Mesothelial cell of epicardium (in vitro differentiated cells): Measurements from ENCODE around the gene SLIT3. TPM values are rescaled to one million over a fixed set of nuclear protein-coding genes. Genes with fewer than 3 reads are reported as not detected.
"Not testable (repeated sequence)": the region's sequence is repeated elsewhere in the genome, so short reads cannot be mapped to it uniquely, and the experiment has no call there.

ENCODE experiments used
- DNase-seq, 2 experiments: peaks; one replicate each; pipeline ENCODE4 v3.0.0; 2021; ENCODE audit warnings: low spot score in 2 of 2; ENCODE audit not compliant: unreplicated experiment in 2 of 2
- H3K27ac Mint-ChIP-seq: 2 replicates; pipeline ENCODE4 v1.8.0; 2021; ENCODE audit warnings: mixed read lengths
- H3K27me3 Mint-ChIP-seq: 2 replicates; pipeline ENCODE4 v1.8.0; 2021; ENCODE audit warnings: low read depth, mixed read lengths
- H3K36me3 Mint-ChIP-seq: 2 replicates; pipeline ENCODE4 v1.8.0; 2021; ENCODE audit warnings: mixed read lengths
- H3K4me1 Mint-ChIP-seq: 2 replicates; pipeline ENCODE4 v1.8.0; 2021; ENCODE audit warnings: mixed read lengths
- H3K4me3 Mint-ChIP-seq: 2 replicates; pipeline ENCODE4 v1.8.0; 2021; ENCODE audit warnings: mild to moderate bottlenecking, moderate library complexity, mixed read lengths
- H3K9me3 Mint-ChIP-seq: 2 replicates; pipeline ENCODE4 v1.8.0; 2021; ENCODE audit warnings: mixed read lengths
- total RNA-seq: library from RNA; stranded (reverse); gene quantifications from 3 replicates; pipeline ENCODE4 v1.2.1, GENCODE V29; 2021
- TF ChIP-seq, protein P1 (sequence below): fragments of 200-600 bp; sonication (generic); IDR thresholded peaks from one replicate; pipeline ENCODE4 v1.5.0; 2021; ENCODE audit warnings: antibody characterized with exemption; ENCODE audit not compliant: unreplicated experiment

Gene SLIT3
- total RNA-seq, 1 donor from 2014 or later: 65.1 TPM

DNA sequence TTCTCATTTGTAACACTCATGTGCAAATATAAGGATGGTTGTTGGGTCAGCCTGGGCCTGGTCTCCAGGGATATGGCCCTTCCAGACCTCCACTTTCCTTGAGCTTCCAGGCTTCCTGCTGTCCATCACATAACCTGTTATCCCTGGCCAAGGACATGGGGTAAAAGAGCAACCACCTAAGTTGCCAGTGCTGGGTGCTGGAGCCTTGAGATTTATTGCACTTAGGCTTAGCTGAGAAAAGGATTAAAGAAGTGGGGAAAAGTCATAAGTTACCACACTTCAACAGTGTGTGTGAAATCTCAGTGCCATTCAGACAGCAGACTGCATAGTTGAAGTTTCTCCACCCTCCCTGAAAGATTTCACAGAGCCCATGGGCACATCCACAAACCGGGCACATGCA, 663.1 kb downstream of the SLIT3 start:
- Mint-ChIP-seq H3K9me3 (peaks cover 13% of the 10 kb centered on the region), H3K27ac (no peak overlapping the region), H3K4me1 (no peaks in the 10 kb centered on the region), H3K27me3 (peaks cover 18% of the 10 kb centered on the region), H3K36me3 (peaks cover 1% of the 10 kb centered on the region), H3K4me3 (no peak overlapping the region)
- no peak for DNase-seq
- TF ChIP-seq, protein P1, sequence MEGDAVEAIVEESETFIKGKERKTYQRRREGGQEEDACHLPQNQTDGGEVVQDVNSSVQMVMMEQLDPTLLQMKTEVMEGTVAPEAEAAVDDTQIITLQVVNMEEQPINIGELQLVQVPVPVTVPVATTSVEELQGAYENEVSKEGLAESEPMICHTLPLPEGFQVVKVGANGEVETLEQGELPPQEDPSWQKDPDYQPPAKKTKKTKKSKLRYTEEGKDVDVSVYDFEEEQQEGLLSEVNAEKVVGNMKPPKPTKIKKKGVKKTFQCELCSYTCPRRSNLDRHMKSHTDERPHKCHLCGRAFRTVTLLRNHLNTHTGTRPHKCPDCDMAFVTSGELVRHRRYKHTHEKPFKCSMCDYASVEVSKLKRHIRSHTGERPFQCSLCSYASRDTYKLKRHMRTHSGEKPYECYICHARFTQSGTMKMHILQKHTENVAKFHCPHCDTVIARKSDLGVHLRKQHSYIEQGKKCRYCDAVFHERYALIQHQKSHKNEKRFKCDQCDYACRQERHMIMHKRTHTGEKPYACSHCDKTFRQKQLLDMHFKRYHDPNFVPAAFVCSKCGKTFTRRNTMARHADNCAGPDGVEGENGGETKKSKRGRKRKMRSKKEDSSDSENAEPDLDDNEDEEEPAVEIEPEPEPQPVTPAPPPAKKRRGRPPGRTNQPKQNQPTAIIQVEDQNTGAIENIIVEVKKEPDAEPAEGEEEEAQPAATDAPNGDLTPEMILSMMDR: no peak

DNA sequence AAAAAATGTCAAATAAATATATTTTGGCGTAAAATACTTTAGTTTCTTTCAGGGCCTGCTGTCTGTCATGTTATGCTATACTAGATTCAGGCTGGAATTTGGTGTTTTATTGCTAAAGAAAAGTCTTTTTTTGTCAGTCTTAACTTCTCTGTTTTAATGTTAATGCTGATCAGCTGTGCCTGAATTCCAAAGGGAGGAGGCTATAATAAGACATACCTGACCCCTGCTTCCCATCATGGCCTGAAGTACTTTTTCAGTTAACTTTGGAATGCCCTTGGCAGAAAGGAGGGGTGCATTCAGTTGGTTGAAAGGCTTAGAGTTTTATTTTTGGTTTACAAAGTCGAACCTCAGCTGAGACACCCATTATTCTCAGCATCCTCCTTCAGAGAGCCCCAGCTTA, 663.7 kb downstream of the SLIT3 start:
- Mint-ChIP-seq H3K9me3 (peaks cover 13% of the 10 kb centered on the region), H3K4me3 (no peak overlapping the region), H3K27me3 (peaks cover 22% of the 10 kb centered on the region), H3K27ac (no peak overlapping the region), H3K4me1 (no peaks in the 10 kb centered on the region), H3K36me3 (peaks cover 1% of the 10 kb centered on the region)
- TF ChIP-seq, protein P1: no peak
- DNase-seq: no peak

DNA sequence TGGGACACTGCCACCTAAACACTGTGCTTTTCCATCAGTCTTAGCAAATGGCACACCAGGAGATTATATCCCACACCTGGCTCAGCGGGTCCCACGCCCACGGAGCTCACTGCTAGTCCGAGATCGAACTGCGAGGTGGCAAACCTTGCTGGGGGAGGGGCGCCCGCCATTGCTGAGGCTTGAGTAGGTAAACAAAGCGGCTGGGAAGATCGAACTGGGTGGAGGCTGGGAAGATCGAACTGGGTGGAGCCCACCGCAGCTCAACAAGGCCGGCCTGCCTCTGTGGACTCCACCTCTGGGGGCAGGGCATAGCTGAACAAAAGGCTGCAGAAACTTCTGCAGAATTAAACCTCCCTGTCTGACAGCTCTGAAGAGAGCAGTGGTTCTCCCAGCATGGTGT, 670.0 kb downstream of the SLIT3 start:
- not testable (repeated sequence) for H3K36me3 Mint-ChIP-seq, DNase-seq, H3K4me3 Mint-ChIP-seq, H3K27ac Mint-ChIP-seq, H3K4me1 Mint-ChIP-seq
- Mint-ChIP-seq H3K27me3 (peaks cover 31% of the 10 kb centered on the region), H3K9me3 (peaks cover 26% of the 10 kb centered on the region)

DNA sequence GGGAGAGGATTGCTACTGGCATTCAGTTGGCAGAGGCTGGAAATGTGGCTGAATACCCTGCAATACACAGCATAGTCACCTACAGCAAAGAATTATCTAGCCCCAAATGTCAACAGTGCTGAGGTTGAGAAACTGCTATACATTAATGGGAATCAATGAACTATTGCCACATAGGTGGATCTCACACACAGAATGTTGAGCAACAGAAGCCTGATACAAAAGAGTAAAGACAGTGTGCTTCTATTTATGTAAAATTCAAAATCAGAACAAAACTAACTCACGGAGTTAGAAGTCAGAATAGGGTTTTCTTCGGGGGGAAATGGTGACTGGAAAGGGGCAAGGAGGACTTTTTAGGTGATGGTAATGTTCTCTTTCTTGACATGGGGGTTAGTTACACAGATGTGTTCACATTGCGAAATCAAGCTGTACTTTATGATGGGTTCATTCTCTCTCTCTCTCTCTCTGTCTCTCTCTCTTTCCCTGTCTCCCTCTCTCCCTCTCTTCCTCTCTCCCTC, 676.0 kb downstream of the SLIT3 start:
- H3K4me1 Mint-ChIP-seq: no peaks in the 10 kb centered on the region
- DNase-seq: no peak
- peaks cover 1% of the 10 kb centered on the region for H3K9me3 Mint-ChIP-seq
- no peaks in the 10 kb centered on the region for H3K27me3 Mint-ChIP-seq
- no peak overlapping the region for H3K4me3 Mint-ChIP-seq
- TF ChIP-seq, protein P1: no peak
- no peaks in the 10 kb centered on the region for H3K36me3 Mint-ChIP-seq
- no peak overlapping the region for H3K27ac Mint-ChIP-seq

DNA sequence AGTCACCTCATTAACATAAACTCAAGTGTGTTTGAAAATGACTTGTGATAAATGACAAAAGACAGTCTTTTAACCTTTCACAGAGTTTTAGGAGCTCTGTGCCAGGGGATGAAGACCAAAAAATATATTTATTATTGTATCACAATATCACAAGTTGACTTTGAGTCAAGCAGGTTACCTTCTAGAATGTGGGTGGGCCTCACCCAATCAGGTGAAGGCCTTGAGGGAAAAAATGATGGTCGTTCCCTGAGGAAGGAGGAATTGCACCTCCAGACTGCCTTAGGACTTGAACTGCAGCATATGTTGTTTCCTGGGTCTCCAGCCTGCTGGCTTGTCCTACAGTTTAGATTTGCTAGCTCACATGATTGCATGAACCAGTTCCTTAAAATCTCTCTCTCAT, 680.1 kb downstream of the SLIT3 start:
- no peak for DNase-seq
- H3K27me3 Mint-ChIP-seq: no peaks in the 10 kb centered on the region
- H3K9me3 Mint-ChIP-seq: no peaks in the 10 kb centered on the region
- no peak overlapping the region for H3K4me3 Mint-ChIP-seq
- no peaks in the 10 kb centered on the region for H3K4me1 Mint-ChIP-seq
- TF ChIP-seq, protein P1: no peak
- no peaks in the 10 kb centered on the region for H3K36me3 Mint-ChIP-seq
- no peak overlapping the region for H3K27ac Mint-ChIP-seq

DNA sequence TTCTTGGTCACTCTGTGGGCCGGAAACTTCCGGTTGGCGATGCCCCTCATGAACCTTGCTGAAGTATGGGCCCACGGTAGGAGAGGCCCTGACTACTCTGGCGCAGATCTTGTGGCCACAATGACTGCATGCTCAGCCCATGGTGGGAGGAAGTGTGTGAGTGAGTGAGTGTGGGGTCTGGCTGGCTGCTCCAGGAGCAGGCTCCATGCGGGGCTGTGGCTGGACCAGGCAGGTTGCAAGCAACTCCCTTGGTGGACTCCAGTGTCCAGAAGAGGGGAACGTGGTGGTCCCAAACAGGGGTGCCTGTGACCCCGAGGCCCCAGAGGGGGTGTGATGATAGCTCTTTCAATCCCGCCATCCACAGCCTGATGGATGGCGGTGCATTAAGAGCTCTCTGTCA, 686.3 kb downstream of the SLIT3 start:
- H3K27ac Mint-ChIP-seq: no peak overlapping the region
- no peaks in the 10 kb centered on the region for H3K27me3 Mint-ChIP-seq
- no peak for DNase-seq
- no peaks in the 10 kb centered on the region for H3K9me3 Mint-ChIP-seq
- no peaks in the 10 kb centered on the region for H3K36me3 Mint-ChIP-seq
- H3K4me3 Mint-ChIP-seq: no peak overlapping the region
- peaks cover 31% of the 10 kb centered on the region for H3K4me1 Mint-ChIP-seq
- TF ChIP-seq, protein P1: no peak
